ENCODE results near the gene PIGQ. TPM values are rescaled to one million over a fixed set of nuclear protein-coding genes. Genes with fewer than 3 reads are reported as not detected.

PIGQ gene
- total RNA-seq, 1 experiment from 2014 or later, result 45.6 TPM

DNA sequence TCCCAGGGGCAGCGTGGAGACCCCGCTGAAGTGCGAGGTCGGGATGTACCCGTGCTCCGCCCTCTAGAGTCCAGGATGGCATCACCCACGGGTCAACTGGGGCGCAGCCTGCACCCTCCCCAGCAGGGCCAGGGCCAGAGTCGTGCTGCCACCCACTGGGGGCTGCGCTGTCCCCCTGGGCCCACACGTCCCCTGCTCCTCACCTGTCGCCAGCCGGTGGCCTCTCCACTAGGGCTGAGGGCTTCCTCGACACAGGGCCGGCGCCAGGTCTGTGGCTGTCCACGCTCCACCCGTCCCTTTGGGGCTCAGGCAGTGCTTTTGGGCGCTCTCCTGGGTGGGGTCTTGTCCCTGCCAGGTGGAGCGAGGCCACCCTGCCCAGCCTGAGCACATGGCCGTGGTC, 21.2 kb upstream of the PIGQ start:
- POLR2A ChIA-PET, result no interaction called here
- TF ChIP-seq, protein P1, sequence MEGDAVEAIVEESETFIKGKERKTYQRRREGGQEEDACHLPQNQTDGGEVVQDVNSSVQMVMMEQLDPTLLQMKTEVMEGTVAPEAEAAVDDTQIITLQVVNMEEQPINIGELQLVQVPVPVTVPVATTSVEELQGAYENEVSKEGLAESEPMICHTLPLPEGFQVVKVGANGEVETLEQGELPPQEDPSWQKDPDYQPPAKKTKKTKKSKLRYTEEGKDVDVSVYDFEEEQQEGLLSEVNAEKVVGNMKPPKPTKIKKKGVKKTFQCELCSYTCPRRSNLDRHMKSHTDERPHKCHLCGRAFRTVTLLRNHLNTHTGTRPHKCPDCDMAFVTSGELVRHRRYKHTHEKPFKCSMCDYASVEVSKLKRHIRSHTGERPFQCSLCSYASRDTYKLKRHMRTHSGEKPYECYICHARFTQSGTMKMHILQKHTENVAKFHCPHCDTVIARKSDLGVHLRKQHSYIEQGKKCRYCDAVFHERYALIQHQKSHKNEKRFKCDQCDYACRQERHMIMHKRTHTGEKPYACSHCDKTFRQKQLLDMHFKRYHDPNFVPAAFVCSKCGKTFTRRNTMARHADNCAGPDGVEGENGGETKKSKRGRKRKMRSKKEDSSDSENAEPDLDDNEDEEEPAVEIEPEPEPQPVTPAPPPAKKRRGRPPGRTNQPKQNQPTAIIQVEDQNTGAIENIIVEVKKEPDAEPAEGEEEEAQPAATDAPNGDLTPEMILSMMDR (IDR thresholded peaks at IDR 0.05; ENCODE audit: unreplicated experiment), result no peak
- no peak for DNase-seq (ENCODE audit: unreplicated experiment)
- BruUV-seq (replicated peaks), result no TSS peak
- Mint-ChIP-seq H3K36me3 (ENCODE audit: insufficient read depth, unreplicated experiment) (peaks cover 6% of the 10 kb centered on the region), H3K4me1 (ENCODE audit: insufficient read depth, unreplicated experiment) (no peaks in the 10 kb centered on the region), H3K4me3 (ENCODE audit: unreplicated experiment) (no peak overlapping the region), H3K27me3 (ENCODE audit: insufficient read depth, unreplicated experiment) (no peaks in the 10 kb centered on the region), H3K27ac (ENCODE audit: low read depth, unreplicated experiment) (no peak overlapping the region), H3K9me3 (ENCODE audit: unreplicated experiment) (no peaks in the 10 kb centered on the region)
- CTCF ChIA-PET, result no interaction called here
- intact Hi-C loops (cut with micrococcal nuclease), result no loop called here

DNA sequence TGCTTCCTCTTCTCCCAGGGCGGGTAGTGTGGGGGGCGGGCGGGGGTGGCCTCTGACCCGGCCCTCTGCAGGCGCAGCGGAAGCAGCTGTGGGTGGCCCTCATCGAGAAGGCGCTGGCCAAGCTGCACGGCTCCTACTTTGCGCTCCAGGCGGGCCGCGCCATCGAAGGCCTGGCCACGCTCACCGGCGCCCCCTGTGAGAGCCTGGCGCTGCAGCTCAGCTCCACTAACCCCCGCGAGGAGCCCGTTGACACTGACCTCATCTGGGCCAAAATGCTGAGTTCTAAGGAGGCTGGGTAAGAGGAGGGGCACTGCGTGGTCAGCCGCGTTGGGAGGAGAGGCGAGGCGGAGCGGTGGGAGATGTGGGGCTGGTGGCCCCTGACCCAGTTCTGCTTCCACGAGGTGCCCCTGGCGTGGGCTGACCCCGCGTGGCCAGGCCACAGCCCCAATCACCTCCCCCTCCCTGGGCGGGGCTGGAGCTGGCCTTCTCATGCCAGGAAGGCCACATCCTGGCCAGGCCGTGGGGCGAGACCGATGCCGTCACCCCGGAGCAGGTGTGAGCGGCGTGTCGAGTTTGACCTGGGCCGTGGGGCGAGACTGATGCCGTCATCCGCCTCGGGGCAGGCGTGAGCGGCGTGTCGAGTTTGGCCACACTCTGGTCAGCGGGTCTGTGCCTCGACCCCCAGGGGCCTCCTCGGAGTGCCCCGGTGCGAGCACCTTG, 20.1 kb upstream of the PIGQ start:
- no peaks in the 10 kb centered on the region for H3K27me3 Mint-ChIP-seq (ENCODE audit: insufficient read depth, unreplicated experiment)
- H3K4me1 Mint-ChIP-seq (ENCODE audit: insufficient read depth, unreplicated experiment), result no peaks in the 10 kb centered on the region
- no TSS peak for BruUV-seq (replicated peaks)
- ChIA-PET POLR2A (no interaction called here), CTCF (no interaction called here)
- no peak overlapping the region for H3K4me3 Mint-ChIP-seq (ENCODE audit: unreplicated experiment)
- TF ChIP-seq, protein P1 (IDR thresholded peaks at IDR 0.05; ENCODE audit: unreplicated experiment), result peak; percentile 9
- peaks cover 6% of the 10 kb centered on the region for H3K36me3 Mint-ChIP-seq (ENCODE audit: insufficient read depth, unreplicated experiment)
- intact Hi-C loops (cut with micrococcal nuclease), result no loop called here
- no peak overlapping the region for H3K27ac Mint-ChIP-seq (ENCODE audit: low read depth, unreplicated experiment)
- H3K9me3 Mint-ChIP-seq (ENCODE audit: unreplicated experiment), result no peaks in the 10 kb centered on the region
- no peak for DNase-seq (ENCODE audit: unreplicated experiment)

DNA sequence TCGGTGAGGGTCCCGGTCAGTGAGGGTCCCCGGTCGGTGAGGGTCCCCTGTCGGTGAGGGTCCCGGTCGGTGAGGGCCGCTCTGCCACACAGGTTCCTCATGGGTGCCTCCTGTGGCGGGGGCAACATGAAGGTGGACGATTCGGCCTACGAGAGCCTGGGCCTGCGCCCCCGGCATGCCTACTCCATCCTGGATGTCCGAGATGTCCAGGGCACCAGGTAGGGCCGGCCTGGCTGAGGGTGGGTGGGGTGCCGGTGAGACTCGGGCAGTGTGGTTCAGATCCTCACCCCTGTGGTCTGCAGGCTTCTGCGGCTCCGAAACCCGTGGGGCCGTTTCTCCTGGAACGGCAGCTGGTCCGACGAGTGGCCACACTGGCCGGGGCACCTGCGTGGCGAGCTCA, 18.6 kb upstream of the PIGQ start:
- ChIA-PET POLR2A (no interaction called here), CTCF (interaction anchor here (0.8 kb wide), 1 partner anchor 140 kb away, joined by 3 read pairs; no protein-coding TSS in a partner anchor)
- no peak overlapping the region for H3K27ac Mint-ChIP-seq (ENCODE audit: low read depth, unreplicated experiment)
- H3K36me3 Mint-ChIP-seq (ENCODE audit: insufficient read depth, unreplicated experiment), result peaks cover 6% of the 10 kb centered on the region
- intact Hi-C loops (cut with micrococcal nuclease), result no loop called here
- TF ChIP-seq, protein P1 (IDR thresholded peaks at IDR 0.05; ENCODE audit: unreplicated experiment), result no peak
- H3K4me1 Mint-ChIP-seq (ENCODE audit: insufficient read depth, unreplicated experiment), result no peaks in the 10 kb centered on the region
- no peak for DNase-seq (ENCODE audit: unreplicated experiment)
- H3K27me3 Mint-ChIP-seq (ENCODE audit: insufficient read depth, unreplicated experiment), result no peaks in the 10 kb centered on the region
- no peak overlapping the region for H3K4me3 Mint-ChIP-seq (ENCODE audit: unreplicated experiment)
- no TSS peak for BruUV-seq (replicated peaks)
- H3K9me3 Mint-ChIP-seq (ENCODE audit: unreplicated experiment), result no peaks in the 10 kb centered on the region

DNA sequence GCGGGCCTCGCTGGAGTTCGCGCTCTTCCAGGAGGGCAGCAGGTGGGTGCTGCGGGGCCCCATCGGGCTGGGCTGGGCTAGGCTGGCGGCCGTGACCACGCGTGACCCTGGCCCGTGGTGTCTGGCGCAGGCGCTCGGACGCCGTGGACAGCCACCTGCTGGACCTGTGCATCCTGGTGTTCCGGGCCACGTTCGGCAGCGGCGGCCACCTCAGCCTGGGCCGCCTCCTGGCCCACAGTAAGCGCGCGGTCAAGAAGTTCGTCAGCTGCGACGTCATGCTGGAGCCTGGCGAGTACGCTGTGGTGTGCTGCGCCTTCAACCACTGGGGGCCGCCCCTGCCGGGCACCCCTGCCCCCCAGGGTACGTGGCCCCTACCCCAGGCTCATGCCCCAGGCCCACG, 17.6 kb upstream of the PIGQ start:
- Mint-ChIP-seq H3K27ac (ENCODE audit: low read depth, unreplicated experiment) (no peak overlapping the region), H3K36me3 (ENCODE audit: insufficient read depth, unreplicated experiment) (no peaks in the 10 kb centered on the region), H3K27me3 (ENCODE audit: insufficient read depth, unreplicated experiment) (no peaks in the 10 kb centered on the region), H3K4me1 (ENCODE audit: insufficient read depth, unreplicated experiment) (no peaks in the 10 kb centered on the region), H3K9me3 (ENCODE audit: unreplicated experiment) (no peaks in the 10 kb centered on the region), H3K4me3 (ENCODE audit: unreplicated experiment) (no peak overlapping the region)
- ChIA-PET CTCF (interaction anchor here (0.8 kb wide), 1 partner anchor 141 kb away, joined by 3 read pairs; no protein-coding TSS in a partner anchor), POLR2A (no interaction called here)
- BruUV-seq (replicated peaks), result no TSS peak
- intact Hi-C loops (cut with micrococcal nuclease), result no loop called here
- TF ChIP-seq, protein P1 (IDR thresholded peaks at IDR 0.05; ENCODE audit: unreplicated experiment), result no peak
- no peak for DNase-seq (ENCODE audit: unreplicated experiment)
